Activated B cell treated with CpG ODN at 0.5 μM for 24 hours (primary cell): Measurements from ENCODE around the gene ZNF525. TPM values are rescaled to one million over a fixed set of nuclear protein-coding genes. Genes with fewer than 3 reads are reported as not detected.

Experiments used
- ATAC-seq: fragments of 200-7000 bp; cut with Tn5 transposase; one replicate; pipeline ENCODE4 v1.10.0; 2021; ENCODE audit warnings: low read depth, mild to moderate bottlenecking, moderate library complexity
- CTCF ChIA-PET: fragments of 350-600 bp; sonication (Branson Sonifier 250); formaldehyde crosslinking; loops from one replicate; lab custom pipeline; 2021; ENCODE audit warnings: antibody characterized with exemption; lab: Charles Lee
- POLR2A ChIA-PET: fragments of 350-600 bp; sonication (Branson Sonifier 250); formaldehyde crosslinking; loops from one replicate; lab custom pipeline; 2021; ENCODE audit warnings: antibody characterized with exemption; lab: Charles Lee
- DNase-seq: peaks from one replicate; pipeline ENCODE4 v3.0.0; 2022
- H3K27ac Mint-ChIP-seq: one replicate; pipeline ENCODE4 v1.8.0; 2020; ENCODE audit warnings: mixed read lengths
- H3K27me3 Mint-ChIP-seq: one replicate; pipeline ENCODE4 v1.8.0; 2021; ENCODE audit warnings: mixed read lengths
- H3K36me3 Mint-ChIP-seq: one replicate; pipeline ENCODE4 v1.8.0; 2021; ENCODE audit warnings: low read depth, mixed read lengths
- H3K4me1 Mint-ChIP-seq: one replicate; pipeline ENCODE4 v1.8.0; 2021; ENCODE audit warnings: mixed read lengths
- H3K4me3 Mint-ChIP-seq: one replicate; pipeline ENCODE4 v1.8.0; 2020; ENCODE audit warnings: mild to moderate bottlenecking, mixed read lengths
- H3K9me3 Mint-ChIP-seq: one replicate; pipeline ENCODE4 v1.8.0; 2020; ENCODE audit warnings: mixed read lengths
- CTCF ChIP-seq: fragments of 200-600 bp; IDR thresholded peaks from one replicate; pipeline ENCODE4 v1.8.0; 2022; ENCODE audit warnings: antibody characterized with exemption, mild to moderate bottlenecking
- intact Hi-C: fragments of 100-400 bp; cut with micrococcal nuclease; formaldehyde crosslinking; loops from one replicate; pipeline ENCODE4 v1.15.1; 2024
- total RNA-seq: library from RNA; stranded (reverse); gene quantifications from 2 replicates; pipeline ENCODE4 v1.2.3, GENCODE V29; 2022

The ZNF525 gene
- total RNA-seq, 1 donor from 2014 or later: 37.4 TPM

DNA sequence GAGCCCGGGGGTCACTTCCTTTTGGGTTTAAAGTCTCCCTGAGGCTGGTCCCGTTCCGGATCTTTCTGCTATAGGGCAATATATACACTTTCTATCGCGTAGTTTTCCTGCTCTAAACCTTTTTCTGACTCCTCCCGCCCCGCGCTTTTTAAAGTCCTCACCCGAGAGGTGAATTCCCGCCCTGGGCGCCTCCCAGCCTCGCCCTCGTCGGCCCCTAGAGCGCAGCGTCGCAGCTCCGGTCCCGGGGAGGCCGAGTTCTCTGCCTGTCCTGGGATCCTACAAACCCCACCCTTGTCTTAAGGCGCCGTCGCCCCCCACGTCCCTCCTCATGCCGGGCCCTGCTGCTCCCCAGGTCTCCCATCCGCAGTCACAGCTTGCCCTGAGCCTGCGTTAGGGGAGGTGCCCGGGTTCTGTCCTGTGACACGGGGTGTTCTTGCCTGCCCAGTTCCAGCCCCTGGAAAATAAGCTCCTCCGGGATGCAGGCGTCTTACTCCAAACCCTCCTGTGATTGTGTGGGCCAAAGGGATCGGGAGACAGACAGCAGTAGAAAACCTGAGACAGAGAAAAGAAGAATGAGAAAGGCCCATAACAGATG, 491 bp downstream of the ZNF525 start:
- H3K4me3 Mint-ChIP-seq: peak overlapping the region; percentile 96
- peaks cover 34% of the 10 kb centered on the region for H3K4me1 Mint-ChIP-seq
- POLR2A ChIA-PET: interaction anchor here (0.6 to 2.4 kb wide), 3 partner anchors 29 to 1176 kb away, joined by 3 to 9 read pairs (median 3); partner anchors contain the start of genes PPP2R1A and ZNF765
- CTCF ChIA-PET: interaction anchor here (0.6 kb wide), 1 partner anchor 1925 kb away, joined by 3 read pairs; no protein-coding TSS in a partner anchor
- intact Hi-C loops: loop anchor here (1.0 to 2.0 kb wide), 10 partner anchors 29 to 631 kb away; partner anchors contain the start of genes ZNF160, ZNF611, ZNF761 and ZNF765
- no peaks in the 10 kb centered on the region for H3K9me3 Mint-ChIP-seq
- H3K27ac Mint-ChIP-seq: peak overlapping the region; percentile 98
- H3K27me3 Mint-ChIP-seq: no peaks in the 10 kb centered on the region
- DNase-seq: no peak
- ATAC-seq: peak; percentile 32
- H3K36me3 Mint-ChIP-seq: peaks cover 14% of the 10 kb centered on the region
- TF ChIP-seq CTCF: no peak

GRCh38 chr19:53372196-53372595, 6.7 kb downstream of the ZNF525 start:
- no peak overlapping the region for H3K4me3 Mint-ChIP-seq
- H3K9me3 Mint-ChIP-seq: no peaks in the 10 kb centered on the region
- CTCF ChIA-PET: no interaction called here
- ATAC-seq: no peak
- peaks cover 9% of the 10 kb centered on the region for H3K4me1 Mint-ChIP-seq
- H3K36me3 Mint-ChIP-seq: peaks cover 60% of the 10 kb centered on the region
- intact Hi-C loops: no loop called here
- DNase-seq: no peak
- H3K27ac Mint-ChIP-seq: no peak overlapping the region
- POLR2A ChIA-PET: no interaction called here
- no peak for TF ChIP-seq CTCF
- H3K27me3 Mint-ChIP-seq: no peaks in the 10 kb centered on the region

GRCh38 chr19:53374288-53374687, 8.8 kb downstream of the ZNF525 start:
- DNase-seq (no peak), ATAC-seq (no peak)
- H3K27ac Mint-ChIP-seq: no peak overlapping the region
- H3K9me3 Mint-ChIP-seq: peaks cover 1% of the 10 kb centered on the region
- peaks cover 76% of the 10 kb centered on the region for H3K36me3 Mint-ChIP-seq
- POLR2A ChIA-PET: no interaction called here
- CTCF ChIA-PET: no interaction called here
- no peaks in the 10 kb centered on the region for H3K4me1 Mint-ChIP-seq
- TF ChIP-seq CTCF: no peak
- H3K27me3 Mint-ChIP-seq: no peaks in the 10 kb centered on the region
- intact Hi-C loops: no loop called here
- H3K4me3 Mint-ChIP-seq: no peak overlapping the region

DNA sequence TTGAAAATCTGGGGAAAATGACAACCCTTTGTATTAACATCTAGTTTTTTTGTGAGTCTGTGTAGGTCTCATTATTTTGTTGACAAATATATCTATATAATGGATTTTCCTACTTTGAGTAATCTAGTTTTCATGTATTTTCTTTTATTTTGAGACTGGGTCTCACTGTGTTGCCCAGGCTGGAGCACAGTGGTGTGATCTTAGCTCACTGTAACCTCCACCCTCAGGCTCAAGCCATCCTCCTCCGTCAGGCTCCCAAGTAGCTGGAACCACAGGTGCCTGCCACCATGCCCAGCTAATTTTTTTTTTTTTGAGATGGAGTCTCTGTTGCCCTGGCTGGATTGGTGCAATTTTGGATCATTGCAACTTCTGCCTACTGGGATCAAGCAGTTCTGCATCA, 9.2 kb downstream of the ZNF525 start:
- intact Hi-C loops: no loop called here
- CTCF ChIA-PET: no interaction called here

GRCh38 chr19:53381376-53381775, 15.9 kb downstream of the ZNF525 start:
- intact Hi-C loops: no loop called here
- CTCF ChIA-PET: no interaction called here
- H3K27ac Mint-ChIP-seq: no peak overlapping the region
- H3K9me3 Mint-ChIP-seq: peaks cover 46% of the 10 kb centered on the region
- no peaks in the 10 kb centered on the region for H3K4me1 Mint-ChIP-seq
- H3K36me3 Mint-ChIP-seq: peaks cover 94% of the 10 kb centered on the region
- H3K4me3 Mint-ChIP-seq: no peak overlapping the region
- POLR2A ChIA-PET: no interaction called here
- ATAC-seq (no peak), DNase-seq (no peak)
- H3K27me3 Mint-ChIP-seq: no peaks in the 10 kb centered on the region
- TF ChIP-seq CTCF: no peak

More for the DNA sequence above, 9.2 kb downstream of the ZNF525 start:
- no peak overlapping the region for H3K27ac Mint-ChIP-seq
- H3K4me1 Mint-ChIP-seq: no peaks in the 10 kb centered on the region
- no peak for ATAC-seq
- no peaks in the 10 kb centered on the region for H3K27me3 Mint-ChIP-seq
- no peak for TF ChIP-seq CTCF
- no peak overlapping the region for H3K4me3 Mint-ChIP-seq
- peaks cover 80% of the 10 kb centered on the region for H3K36me3 Mint-ChIP-seq
- peaks cover 2% of the 10 kb centered on the region for H3K9me3 Mint-ChIP-seq
- POLR2A ChIA-PET: no interaction called here
- DNase-seq: no peak
